AG04450 (cell line): ENCODE measurements around the gene OMP. TPM values are rescaled to one million over a fixed set of nuclear protein-coding genes. Genes with fewer than 3 reads are reported as not detected.

Experiments used
- CTCF ChIA-PET: fragments of 300-600, 350-600 bp; formaldehyde crosslinking; extraction: SDS; loops from one replicate; lab custom pipeline; 2022; ENCODE audit warnings: antibody characterized with exemption, inconsistent platforms; lab: Charles Lee
- POLR2A ChIA-PET: fragments of 350-600 bp; formaldehyde crosslinking; extraction: SDS; loops from one replicate; lab custom pipeline; 2021; ENCODE audit warnings: antibody characterized with exemption, inconsistent platforms; lab: Yijun Ruan, JAX
- DNase-seq: peaks from one replicate; pipeline ENCODE4 v3.0.0-alpha.2; 2011; ENCODE audit warnings: low read depth, low spot score
- H3K27ac ChIP-seq: one replicate; pipeline ENCODE4 v1.5.1; 2012; ENCODE audit warnings: low read depth, low read length, control low read depth
- H3K27me3 ChIP-seq: one replicate; pipeline ENCODE4 v1.6.0; 2012; ENCODE audit warnings: low read length; ENCODE audit not compliant: control insufficient read depth, insufficient read depth
- H3K4me3 ChIP-seq: 2 replicates; pipeline ENCODE4 v1.5.1; 2011; ENCODE audit warnings: mild to moderate bottlenecking, low read depth, low read length, control low read depth
- H3K9me3 ChIP-seq: 2 replicates; pipeline ENCODE4 v1.5.1; 2012; ENCODE audit warnings: low read length; ENCODE audit not compliant: control insufficient read depth, insufficient read depth
- CTCF ChIP-seq: IDR thresholded peaks from 2 replicates; pipeline ENCODE4 v1.5.1; 2011; ENCODE audit warnings: low read depth, low read length, control low read depth, inconsistent platforms
- polyA plus RNA-seq: library from polyadenylated mRNA; depleted of rRNA; stranded (reverse); fragments of >200 nt; gene quantifications from 2 replicates; pipeline ENCODE4 v1.2.3, GENCODE V29; 2011

OMP gene
- polyA plus RNA-seq, 1 experiment, result not detected

GRCh38 chr11:77081976-77082836 is 20.4 kb upstream of the OMP start:
- Histone ChIP-seq H3K9me3 (no peaks in the 10 kb centered on the region), H3K27ac (peak overlapping the region; percentile 39), H3K27me3 (no peaks in the 10 kb centered on the region), H3K4me3 (no peak overlapping the region)
- CTCF ChIA-PET, result interaction anchor here (0.8 to 5.0 kb wide), 5 partner anchors 9 to 44 kb away, joined by 3 to 53 read pairs (median 3); no protein-coding TSS in a partner anchor
- no peak for DNase-seq
- TF ChIP-seq CTCF, result no peak
- POLR2A ChIA-PET, result no interaction called here

- DNase-seq, result no peak
- TF ChIP-seq CTCF, result no peak
- Histone ChIP-seq H3K9me3 (no peaks in the 10 kb centered on the region), H3K4me3 (no peak overlapping the region), H3K27me3 (no peaks in the 10 kb centered on the region), H3K27ac (peak overlapping the region; percentile 39)
- CTCF ChIA-PET, result interaction anchor here (0.8 to 5.0 kb wide), 4 partner anchors 8 to 38 kb away, joined by 3 to 53 read pairs (median 6); no protein-coding TSS in a partner anchor
- POLR2A ChIA-PET, result no interaction called here
Measured at GRCh38 chr11:77082838-77083565, 19.6 kb upstream of the OMP start.

- Histone ChIP-seq H3K9me3 (no peaks in the 10 kb centered on the region), H3K27ac (no peak overlapping the region), H3K27me3 (no peaks in the 10 kb centered on the region), H3K4me3 (no peak overlapping the region)
- DNase-seq, result no peak
- CTCF ChIA-PET, result interaction anchor here (1.9 to 5.0 kb wide), 2 partner anchors 8 to 36 kb away, joined by 10 to 53 read pairs; no protein-coding TSS in a partner anchor
- POLR2A ChIA-PET, result no interaction called here
- no peak for TF ChIP-seq CTCF
Measured at GRCh38 chr11:77083566-77084245, 18.9 kb upstream of the OMP start.

- H3K4me3 ChIP-seq, result no peak overlapping the region
- ChIA-PET POLR2A (no interaction called here), CTCF (no interaction called here)
- H3K9me3 ChIP-seq, result no peaks in the 10 kb centered on the region
- no peak overlapping the region for H3K27ac ChIP-seq
- no peak for DNase-seq
- H3K27me3 ChIP-seq, result no peaks in the 10 kb centered on the region
- TF ChIP-seq CTCF, result no peak
Measured at GRCh38 chr11:77084581-77085191, 18.0 kb upstream of the OMP start.
